Activated CD8-positive, alpha-beta memory T cell treated with anti-CD3 and anti-CD28 coated beads for 4 hours (primary cell): Measurements from ENCODE around the gene SP3.

ENCODE experiments used
- DNase-seq, 2 donors: peaks; one replicate each; pipeline ENCODE4 v3.0.0-alpha.2; 2020; ENCODE audit warnings: low read depth in 2 of 2

SP3 gene

GRCh38 chr2:173942861-173943523 lies 22.2 kb downstream of the SP3 start:
- no peak for DNase-seq

GRCh38 chr2:173941567-173941966 lies 23.6 kb downstream of the SP3 start:
- no peak for DNase-seq

GRCh38 chr2:173940208-173941020 lies 24.8 kb downstream of the SP3 start:
- no peak for DNase-seq

- DNase-seq = no peak
Measured at GRCh38 chr2:173938700-173939384, 26.3 kb downstream of the SP3 start.

- no peak for DNase-seq
Measured at GRCh38 chr2:173935305-173935704, 29.9 kb downstream of the SP3 start.

GRCh38 chr2:173934895-173935294 lies 30.3 kb downstream of the SP3 start:
- no peak for DNase-seq

- DNase-seq = no peak
Measured at GRCh38 chr2:173931751-173932150, 33.4 kb downstream of the SP3 start.

- DNase-seq = no peak
Measured at GRCh38 chr2:173929441-173929840, 35.7 kb downstream of the SP3 start.

- DNase-seq = no peak
Measured at GRCh38 chr2:173926875-173927274, 38.3 kb downstream of the SP3 start.

GRCh38 chr2:173924285-173924684 lies 40.9 kb downstream of the SP3 start:
- DNase-seq = no peak

- DNase-seq = no peak
Measured at GRCh38 chr2:173922760-173923159, 42.4 kb downstream of the SP3 start.

- DNase-seq = no peak
Measured at GRCh38 chr2:173922068-173922467, 43.1 kb downstream of the SP3 start.

GRCh38 chr2:173914055-173914927 lies 50.9 kb downstream of the SP3 start:
- DNase-seq = no peak

GRCh38 chr2:173909846-173910245 lies 55.3 kb downstream of the SP3 start:
- no peak for DNase-seq

- DNase-seq = no peak
Measured at GRCh38 chr2:173906626-173907025, 58.5 kb downstream of the SP3 start.

- no peak for DNase-seq
Measured at GRCh38 chr2:173903601-173904394, 61.4 kb downstream of the SP3 start.

- DNase-seq = no peak
Measured at GRCh38 chr2:173898996-173899395, 66.2 kb downstream of the SP3 start.

- DNase-seq = no peak
Measured at GRCh38 chr2:173898178-173898668, 67.0 kb downstream of the SP3 start.

GRCh38 chr2:173896755-173897154 lies 68.4 kb downstream of the SP3 start:
- no peak for DNase-seq

- DNase-seq = no peak
Measured at GRCh38 chr2:173892341-173892740, 72.8 kb downstream of the SP3 start.
